HG03432 (cell line): ENCODE results near the gene PTGER2.

Experiments
- ATAC-seq: cut with Tn5 transposase; IDR thresholded peaks from one replicate; pipeline ENCODE4 v1.9.1; 2021; ENCODE audit warnings: mild to moderate bottlenecking, moderate library complexity; ENCODE audit not compliant: unreplicated experiment

The PTGER2 gene

DNA sequence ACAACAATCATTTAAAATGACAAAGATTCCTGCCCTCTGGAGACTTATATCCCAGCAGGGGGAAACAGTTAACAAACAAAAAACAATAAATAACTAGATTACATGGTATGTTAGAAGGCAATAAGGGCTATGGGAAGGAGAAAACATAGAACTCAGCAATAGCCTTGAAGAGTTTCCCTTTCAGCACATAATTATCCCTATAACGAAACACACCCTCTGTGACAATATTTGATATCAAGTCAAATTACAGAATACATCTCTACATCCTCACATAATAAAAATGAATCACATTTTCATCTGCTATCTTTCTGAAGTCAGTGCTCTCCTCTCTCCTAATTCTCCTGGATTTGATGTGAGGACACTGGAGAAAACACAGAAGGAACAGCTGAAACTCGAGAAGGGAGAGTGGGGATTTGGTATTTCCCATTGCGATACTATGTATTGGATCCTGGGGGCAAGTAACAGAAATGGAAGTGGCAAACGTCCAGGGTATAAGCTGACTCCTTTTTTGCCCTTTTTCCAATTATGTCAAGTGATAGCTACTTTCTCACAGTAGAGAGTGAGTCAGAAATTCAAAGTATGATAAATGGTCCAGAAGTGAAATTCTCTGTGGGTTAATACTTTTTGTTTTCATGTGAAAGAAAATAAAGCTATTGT lies 9.7 kb upstream of the PTGER2 start:
- no peak for ATAC-seq

DNA sequence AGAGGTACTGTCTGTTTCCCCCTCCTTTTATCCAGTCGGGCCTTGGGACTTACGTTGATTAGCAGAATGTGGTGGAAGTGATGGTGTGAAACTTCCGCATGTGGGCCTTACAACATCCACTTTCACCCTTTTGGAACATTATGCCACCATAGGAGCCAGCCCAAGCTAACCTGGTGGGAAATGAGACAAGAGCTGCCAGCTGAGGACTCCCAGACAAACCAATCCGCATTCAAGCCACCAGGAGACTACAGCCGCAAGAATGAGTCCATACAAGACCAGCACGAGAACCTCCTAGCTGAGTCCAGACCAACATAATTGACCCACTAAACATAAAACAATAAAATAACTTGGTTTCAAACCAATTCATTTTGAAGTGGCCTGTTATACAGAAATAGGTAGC lies 9.1 kb upstream of the PTGER2 start:
- no peak for ATAC-seq

DNA sequence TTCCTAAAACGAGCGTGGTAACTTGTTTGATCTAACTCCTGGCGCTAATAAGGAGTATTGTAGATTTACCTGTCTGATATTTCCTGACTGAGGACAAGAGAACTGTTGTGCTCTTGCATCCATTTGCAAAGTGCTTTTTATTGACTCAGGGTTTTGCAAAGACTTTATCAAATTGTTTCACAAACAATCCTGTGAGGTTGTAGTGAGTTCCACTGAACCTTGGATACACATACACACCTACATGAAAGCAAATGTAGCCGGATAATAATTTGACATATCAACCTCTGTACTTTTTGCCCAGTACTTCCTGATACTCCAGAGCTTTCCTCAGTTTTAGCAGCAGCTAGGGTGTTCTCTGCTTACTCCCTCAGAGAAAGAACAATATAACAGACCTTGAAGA lies 6.7 kb upstream of the PTGER2 start:
- ATAC-seq = no peak

GRCh38 chr14:52307905-52308304 lies 6.2 kb upstream of the PTGER2 start:
- no peak for ATAC-seq

DNA sequence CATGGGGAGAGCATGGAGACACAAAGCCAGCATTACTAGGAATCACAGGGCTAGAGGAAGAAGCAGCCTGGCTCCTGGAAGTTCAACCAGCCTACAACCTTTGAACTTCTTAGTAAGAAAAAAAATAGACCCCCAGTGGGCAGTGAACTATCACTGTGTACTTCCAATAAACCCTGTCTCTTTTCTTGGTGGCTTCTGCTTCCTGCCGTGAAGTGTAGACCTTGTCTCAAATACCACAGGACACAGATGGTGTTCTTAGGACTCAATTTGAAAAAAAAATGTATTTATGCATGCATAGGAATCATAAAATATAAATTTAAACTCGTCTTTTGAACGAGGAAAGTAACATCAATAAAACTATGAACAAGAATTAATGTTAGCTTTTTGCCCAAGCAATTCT lies 3.6 kb upstream of the PTGER2 start:
- ATAC-seq = no peak

DNA sequence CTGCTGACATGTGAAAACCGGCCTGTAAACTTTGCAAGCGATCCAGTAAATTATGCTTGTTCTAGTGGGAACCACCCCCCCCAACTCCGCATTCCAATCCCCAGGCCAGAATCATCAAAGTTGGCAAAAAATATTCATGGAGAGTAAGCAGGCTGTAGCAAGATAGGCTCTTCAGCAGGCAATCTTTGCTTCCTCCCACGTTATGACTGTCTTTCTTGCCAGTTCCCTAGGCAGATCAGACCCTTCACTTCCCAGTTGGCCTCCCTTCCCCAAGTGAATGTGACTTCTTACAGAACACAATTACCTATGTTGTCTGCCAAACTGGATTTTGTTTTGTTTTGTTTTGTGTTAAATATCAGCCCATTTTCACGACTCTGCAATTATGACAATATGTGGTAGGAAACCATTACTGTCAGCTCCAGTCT lies 1.2 kb upstream of the PTGER2 start:
- no peak for ATAC-seq

GRCh38 chr14:52313462-52313861 lies 650 bp upstream of the PTGER2 start:
- ATAC-seq = no peak

DNA sequence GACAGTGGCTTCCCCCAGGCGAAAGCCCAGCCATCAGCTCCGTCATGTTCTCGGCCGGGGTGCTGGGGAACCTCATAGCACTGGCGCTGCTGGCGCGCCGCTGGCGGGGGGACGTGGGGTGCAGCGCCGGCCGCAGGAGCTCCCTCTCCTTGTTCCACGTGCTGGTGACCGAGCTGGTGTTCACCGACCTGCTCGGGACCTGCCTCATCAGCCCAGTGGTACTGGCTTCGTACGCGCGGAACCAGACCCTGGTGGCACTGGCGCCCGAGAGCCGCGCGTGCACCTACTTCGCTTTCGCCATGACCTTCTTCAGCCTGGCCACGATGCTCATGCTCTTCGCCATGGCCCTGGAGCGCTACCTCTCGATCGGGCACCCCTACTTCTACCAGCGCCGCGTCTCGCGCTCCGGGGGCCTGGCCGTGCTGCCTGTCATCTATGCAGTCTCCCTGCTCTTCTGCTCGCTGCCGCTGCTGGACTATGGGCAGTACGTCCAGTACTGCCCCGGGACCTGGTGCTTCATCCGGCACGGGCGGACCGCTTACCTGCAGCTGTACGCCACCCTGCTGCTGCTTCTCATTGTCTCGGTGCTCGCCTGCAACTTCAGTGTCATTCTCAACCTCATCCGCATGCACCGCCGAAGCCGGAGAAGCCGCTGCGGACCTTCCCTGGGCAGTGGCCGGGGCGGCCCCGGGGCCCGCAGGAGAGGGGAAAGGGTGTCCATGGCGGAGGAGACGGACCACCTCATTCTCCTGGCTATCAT lies 663 bp downstream of the PTGER2 start:
- peak; percentile 27 for ATAC-seq

DNA sequence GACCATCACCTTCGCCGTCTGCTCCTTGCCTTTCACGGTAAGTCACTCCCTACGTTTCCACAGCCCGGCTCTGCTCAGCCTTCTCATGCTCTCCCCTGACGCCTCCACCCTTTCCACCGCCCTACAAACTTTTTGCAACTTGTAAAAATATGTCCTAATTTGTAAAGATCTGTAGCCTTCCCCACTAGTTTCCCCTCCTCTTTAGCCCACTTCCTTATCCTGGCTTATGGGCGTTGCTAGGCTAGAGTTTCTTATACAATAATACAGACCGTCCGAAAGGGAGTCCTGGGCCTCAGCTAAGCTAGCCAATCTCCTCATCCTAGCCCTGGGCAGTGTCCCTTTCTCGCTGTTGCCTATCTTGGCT lies 1.2 kb downstream of the PTGER2 start:
- ATAC-seq = peak; percentile 4

DNA sequence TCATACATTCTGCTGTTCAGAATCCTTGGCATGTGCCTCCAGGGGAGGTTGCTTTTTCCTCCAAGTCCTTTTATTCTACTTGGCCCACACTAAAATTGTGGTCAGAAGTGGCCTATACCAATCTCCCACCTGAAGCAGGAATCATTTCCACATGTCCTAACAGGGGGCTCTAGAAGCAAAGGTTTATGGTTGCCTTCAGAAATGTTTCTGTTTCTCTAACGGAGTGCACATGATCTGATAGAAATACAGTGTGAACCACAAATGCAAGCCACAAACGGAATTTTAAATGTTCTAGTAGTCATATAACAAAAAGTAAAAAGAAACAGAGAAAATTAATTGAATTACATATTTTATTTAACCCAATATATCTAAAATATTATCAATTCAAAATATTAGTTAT lies 4.0 kb downstream of the PTGER2 start:
- no peak for ATAC-seq

DNA sequence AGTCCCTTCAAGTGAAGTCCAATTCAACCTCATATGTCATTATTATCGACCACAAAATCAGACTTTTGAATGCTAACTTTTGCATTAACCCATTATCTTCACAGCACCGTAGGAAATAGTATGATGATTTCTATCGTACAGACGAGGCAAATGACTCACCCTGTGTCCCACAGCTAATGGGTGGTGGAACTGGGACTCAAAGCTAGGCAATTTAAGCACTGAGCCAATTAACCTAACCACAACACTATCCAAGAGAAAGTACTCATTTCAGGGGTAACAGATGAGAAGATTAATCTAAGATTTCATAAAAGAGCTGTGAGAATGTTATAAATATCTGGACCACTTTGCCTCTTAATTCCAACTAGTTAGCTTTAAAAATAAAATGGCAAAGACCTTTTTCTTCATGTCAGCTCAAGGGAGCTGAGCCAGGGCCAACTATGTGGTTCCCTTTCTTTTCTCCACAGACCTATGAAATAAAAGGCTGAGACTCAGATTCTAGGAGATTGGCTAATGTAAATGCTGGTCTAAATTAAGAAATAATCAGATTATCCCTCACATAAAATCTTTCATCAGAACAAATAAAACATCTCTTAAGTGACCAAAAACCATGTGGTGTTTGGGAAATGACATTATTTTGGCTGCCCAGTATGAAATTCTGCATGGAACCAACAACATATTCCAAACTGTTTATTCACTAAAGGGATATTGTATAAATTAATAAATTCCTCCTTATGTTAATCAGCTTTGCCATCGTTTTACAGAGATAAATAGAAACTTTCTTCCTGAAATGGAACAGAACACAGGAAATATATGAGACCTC lies 4.9 kb downstream of the PTGER2 start:
- ATAC-seq = no peak

GRCh38 chr14:52319919-52320318 lies 5.8 kb downstream of the PTGER2 start:
- ATAC-seq = no peak

GRCh38 chr14:52325126-52325525 lies 11.0 kb downstream of the PTGER2 start:
- ATAC-seq = peak; percentile 96

GRCh38 chr14:52325630-52326029 lies 11.5 kb downstream of the PTGER2 start:
- no peak for ATAC-seq

DNA sequence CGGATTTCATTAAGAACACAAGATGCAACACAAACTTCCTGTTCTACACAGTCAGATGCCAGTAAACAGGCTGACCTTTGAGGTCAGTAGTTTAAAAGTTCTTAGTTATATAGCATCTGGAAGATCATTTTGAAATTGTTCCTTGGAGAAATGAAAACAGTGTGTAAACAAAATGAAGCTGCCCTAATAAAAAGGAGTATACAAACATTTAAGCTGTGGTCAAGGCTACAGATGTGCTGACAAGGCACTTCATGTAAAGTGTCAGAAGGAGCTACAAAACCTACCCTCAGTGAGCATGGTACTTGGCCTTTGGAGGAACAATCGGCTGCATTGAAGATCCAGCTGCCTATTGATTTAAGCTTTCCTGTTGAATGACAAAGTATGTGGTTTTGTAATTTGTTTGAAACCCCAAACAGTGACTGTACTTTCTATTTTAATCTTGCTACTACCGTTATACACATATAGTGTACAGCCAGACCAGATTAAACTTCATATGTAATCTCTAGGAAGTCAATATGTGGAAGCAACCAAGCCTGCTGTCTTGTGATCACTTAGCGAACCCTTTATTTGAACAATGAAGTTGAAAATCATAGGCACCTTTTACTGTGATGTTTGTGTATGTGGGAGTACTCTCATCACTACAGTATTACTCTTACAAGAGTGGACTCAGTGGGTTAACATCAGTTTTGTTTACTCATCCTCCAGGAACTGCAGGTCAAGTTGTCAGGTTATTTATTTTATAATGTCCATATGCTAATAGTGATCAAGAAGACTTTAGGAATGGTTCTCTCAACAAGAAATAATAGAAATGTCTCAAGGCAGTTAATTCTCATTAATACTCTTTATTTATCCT lies 13.5 kb downstream of the PTGER2 start:
- no peak for ATAC-seq

DNA sequence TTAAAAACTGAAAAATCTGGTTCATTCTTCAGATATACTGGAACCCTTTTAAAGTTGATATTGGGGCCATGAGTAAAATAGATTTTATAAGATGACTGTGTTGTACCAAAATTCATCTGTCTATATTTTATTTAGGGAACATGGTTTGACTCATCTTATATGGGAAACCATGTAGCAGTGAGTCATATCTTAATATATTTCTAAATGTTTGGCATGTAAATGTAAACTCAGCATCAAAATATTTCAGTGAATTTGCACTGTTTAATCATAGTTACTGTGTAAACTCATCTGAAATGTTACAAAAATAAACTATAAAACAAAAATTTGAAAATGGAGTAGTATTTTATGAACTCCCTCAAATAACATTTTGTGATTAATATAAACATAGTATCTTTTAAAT lies 14.2 kb downstream of the PTGER2 start:
- ATAC-seq = no peak

GRCh38 chr14:52329678-52330369 lies 15.7 kb downstream of the PTGER2 start:
- peak; percentile 21 for ATAC-seq

- no peak for ATAC-seq
Observed at GRCh38 chr14:52332269-52332668, 18.2 kb downstream of the PTGER2 start.

- no peak for ATAC-seq
Observed at GRCh38 chr14:52333108-52333507, 19.0 kb downstream of the PTGER2 start.
